H1 (cell line): ENCODE measurements around the gene SCNN1A. TPM values are rescaled to one million over a fixed set of nuclear protein-coding genes. Genes with fewer than 3 reads are reported as not detected.

Source experiments
- CTCF ChIA-PET: fragments of 300-600 bp; sonication (Branson Sonifier 250); formaldehyde crosslinking; loops from one replicate; lab custom pipeline; 2021; ENCODE audit not compliant: partially characterized antibody; lab: Charles Lee
- POLR2A ChIA-PET: fragments of 300-600 bp; sonication (Branson Sonifier 250); formaldehyde crosslinking; loops from one replicate; lab custom pipeline; 2021; ENCODE audit warnings: inconsistent platforms; ENCODE audit not compliant: partially characterized antibody; lab: Charles Lee
- DNase-seq, 2 experiments: peaks; one replicate each; pipeline versions ENCODE4 v3.0.0 to v3.0.0-alpha.2; 2010 to 2022; ENCODE audit warnings: low spot score in 2 of 2, low read depth in 1 of 2, mixed read lengths in 1 of 2
- FAIRE-seq: peaks from 2 replicates; lab custom pipeline; 2011; peaks lifted over from hg19 to GRCh38; lab: Jason Lieb, UNC
- H2AFZ ChIP-seq: 2 replicates; pipeline ENCODE4 v1.8.1; 2012; ENCODE audit warnings: low read length, inconsistent platforms
- H2AK5ac ChIP-seq: 2 replicates; pipeline ENCODE4 v1.6.1; 2013; ENCODE audit warnings: low read depth, low read length
- H2BK120ac ChIP-seq: replicated peaks from 2 replicates; pipeline ENCODE3; 2013; ENCODE audit warnings: low read depth, low read length, inconsistent platforms
- H2BK12ac ChIP-seq: 2 replicates; pipeline ENCODE4 v1.6.1; 2013; ENCODE audit warnings: low read depth, low read length
- H2BK15ac ChIP-seq: 2 replicates; pipeline ENCODE4 v1.6.1; 2013; ENCODE audit warnings: low read length
- H2BK20ac ChIP-seq: 2 replicates; pipeline ENCODE4 v1.6.1; 2013; ENCODE audit warnings: low read length
- H2BK5ac ChIP-seq: 2 replicates; pipeline ENCODE4 v1.6.1; 2013; ENCODE audit warnings: low read depth, low read length
- H3K14ac ChIP-seq: 2 replicates; pipeline ENCODE4 v1.6.1; 2013; ENCODE audit warnings: inconsistent platforms; ENCODE audit not compliant: insufficient read length
- H3K18ac ChIP-seq: 2 replicates; pipeline ENCODE4 v1.6.1; 2013; ENCODE audit warnings: low read length; ENCODE audit errors: extremely low read depth
- H3K23ac ChIP-seq: 2 replicates; pipeline ENCODE4 v1.6.1; 2013; ENCODE audit warnings: inconsistent platforms; ENCODE audit not compliant: insufficient read length
- H3K23me2 ChIP-seq: 2 replicates; pipeline ENCODE4 v1.6.1; 2013; ENCODE audit warnings: low read depth, low read length
- H3K27ac ChIP-seq: 2 replicates; pipeline ENCODE4 v1.6.1; 2011; ENCODE audit warnings: low read depth, low read length, inconsistent platforms
- H3K27me3 ChIP-seq, 4 experiments: replicated peaks in 1 of 4; 1 replicate in 1 of 4; 2 replicates in 3 of 4; pipeline versions ENCODE4 v1.6.1 to v1.8.1; 2011 to 2013; ENCODE audit warnings: low read length in 3 of 4, mild to moderate bottlenecking in 3 of 4, inconsistent platforms in 2 of 4, mixed read lengths in 2 of 4, moderate library complexity in 1 of 4; ENCODE audit not compliant: control insufficient read depth in 3 of 4, insufficient read depth in 3 of 4; ENCODE audit errors: extremely low read depth in 1 of 4
- H3K36me3 ChIP-seq, 4 experiments: 2 replicates each; pipeline versions ENCODE4 v1.6.1 to v1.8.1; 2011 to 2013; ENCODE audit warnings: mild to moderate bottlenecking in 4 of 4, low read length in 3 of 4, moderate library complexity in 2 of 4, control low read depth in 1 of 4, inconsistent platforms in 1 of 4; ENCODE audit not compliant: insufficient read depth in 4 of 4, control insufficient read depth in 2 of 4
- H3K4ac ChIP-seq: replicated peaks from 2 replicates; pipeline ENCODE3; 2013; ENCODE audit warnings: low read length, low read depth, mixed read lengths, inconsistent platforms; ENCODE audit not compliant: insufficient read length
- H3K4me1 ChIP-seq, 4 experiments: replicated peaks in 1 of 4; 1 replicate in 1 of 4; 2 replicates in 3 of 4; pipeline versions ENCODE4 v1.6.1 to v1.8.1; 2011 to 2013; ENCODE audit warnings: low read length in 3 of 4, inconsistent platforms in 2 of 4, mixed read lengths in 1 of 4; ENCODE audit not compliant: insufficient read depth in 4 of 4, control insufficient read depth in 3 of 4
- H3K4me2 ChIP-seq, 2 experiments: 2 replicates each; pipeline versions ENCODE4 v1.6.1 to v1.8.1; 2011 to 2013; ENCODE audit warnings: low read depth in 2 of 2, low read length in 2 of 2, control low read depth in 1 of 2, inconsistent platforms in 1 of 2, mild to moderate bottlenecking in 1 of 2; ENCODE audit not compliant: insufficient read depth in 1 of 2
- H3K4me3 ChIP-seq, 4 experiments: fragments of 200-600, 300-600 bp in 1 of 4; sonication (generic), shearing (Covaris generic), sonication (Bioruptor Twin) in 1 of 4; 2 replicates each; pipeline versions ENCODE4 v1.5.1 to v1.8.1; 2011 to 2016; ENCODE audit warnings: low read length in 4 of 4, low read depth in 3 of 4, control low read depth in 2 of 4, inconsistent platforms in 2 of 4, mild to moderate bottlenecking in 2 of 4, mixed read lengths in 1 of 4, moderate library complexity in 1 of 4; ENCODE audit not compliant: insufficient read depth in 2 of 4; ENCODE audit errors: extremely low read depth in 1 of 4
- H3K56ac ChIP-seq: replicated peaks from 2 replicates; pipeline ENCODE3; 2013; ENCODE audit warnings: low read depth, mild to moderate bottlenecking, mixed read lengths, low read length, inconsistent platforms; ENCODE audit not compliant: insufficient read length
- H3K79me1 ChIP-seq: 2 replicates; pipeline ENCODE4 v1.6.1; 2013; ENCODE audit warnings: low read depth, low read length, control low read depth
- H3K79me2 ChIP-seq, 2 experiments: 2 replicates each; pipeline versions ENCODE4 v1.6.1 to v1.8.1; 2012 to 2013; ENCODE audit warnings: low read length in 2 of 2, mild to moderate bottlenecking in 2 of 2, inconsistent platforms in 1 of 2; ENCODE audit not compliant: insufficient read depth in 2 of 2, control insufficient read depth in 1 of 2
- H3K9ac ChIP-seq, 4 experiments: replicated peaks in 1 of 4; 1 replicate in 1 of 4; 2 replicates in 3 of 4; pipeline versions ENCODE4 v1.6.1 to v1.8.1; 2011 to 2013; ENCODE audit warnings: low read depth in 3 of 4, low read length in 3 of 4, control low read depth in 2 of 4, mild to moderate bottlenecking in 2 of 4, moderate library complexity in 2 of 4, inconsistent platforms in 1 of 4; ENCODE audit errors: extremely low read depth in 1 of 4
- H3K9me3 ChIP-seq, 2 experiments: 2 replicates each; pipeline versions ENCODE4 v1.6.1 to v1.8.1; 2012 to 2013; ENCODE audit warnings: mild to moderate bottlenecking in 2 of 2, moderate library complexity in 2 of 2, control low read depth in 1 of 2, inconsistent platforms in 1 of 2, low read depth in 1 of 2, low read length in 1 of 2, mixed read lengths in 1 of 2; ENCODE audit not compliant: insufficient read depth in 2 of 2
- H4K20me1 ChIP-seq, 2 experiments: replicated peaks in 1 of 2; 2 replicates each; pipeline versions ENCODE3 to v1.8.1; 2011 to 2013; ENCODE audit warnings: inconsistent platforms in 2 of 2, low read length in 2 of 2, mild to moderate bottlenecking in 1 of 2; ENCODE audit not compliant: insufficient read depth in 2 of 2, control insufficient read depth in 1 of 2
- H4K5ac ChIP-seq: 2 replicates; pipeline ENCODE4 v1.6.1; 2013; ENCODE audit warnings: low read length, low read depth, mixed read lengths, inconsistent platforms; ENCODE audit not compliant: insufficient read length
- H4K8ac ChIP-seq: 2 replicates; pipeline ENCODE4 v1.8.0; 2013; ENCODE audit warnings: mild to moderate bottlenecking, moderate library complexity, low read length, inconsistent platforms; ENCODE audit not compliant: insufficient read depth; ENCODE audit errors: extremely low read depth
- H4K91ac ChIP-seq: replicated peaks from 2 replicates; pipeline ENCODE3; 2013; ENCODE audit warnings: low read length, mixed read lengths, inconsistent platforms; ENCODE audit not compliant: insufficient read length
- BRCA1 ChIP-seq: IDR thresholded peaks from 2 replicates; pipeline ENCODE4 v1.6.1; 2012; ENCODE audit warnings: low read depth, low read length, improper control_type of control experiment
- CEBPB ChIP-seq: IDR thresholded peaks from 2 replicates; pipeline ENCODE4 v1.6.1; 2012; ENCODE audit warnings: low read depth, low read length
- CREB1 ChIP-seq: IDR thresholded peaks from 2 replicates; pipeline ENCODE4 v1.6.1; 2012; ENCODE audit warnings: inconsistent platforms
- EZH2 ChIP-seq: fragments of 200-600 bp; sonication (generic); IDR thresholded peaks from 2 replicates; pipeline ENCODE4 v1.7.1; 2012; ENCODE audit warnings: low read depth, mild to moderate bottlenecking, moderate library complexity, low read length, inconsistent platforms; ENCODE audit not compliant: severe bottlenecking
- KDM4A ChIP-seq: IDR thresholded peaks from one replicate; pipeline ENCODE4 v1.7.1; 2012; ENCODE audit warnings: low read depth, mild to moderate bottlenecking, moderate library complexity, low read length, inconsistent platforms; ENCODE audit not compliant: severe bottlenecking
- NANOG ChIP-seq: IDR thresholded peaks from 2 replicates; pipeline ENCODE4 v1.6.1; 2011; ENCODE audit warnings: low read length, low read depth, mild to moderate bottlenecking, inconsistent platforms; ENCODE audit not compliant: insufficient read depth, poor library complexity, severe bottlenecking
- POLR2AphosphoS5 ChIP-seq: IDR thresholded peaks from 2 replicates; pipeline ENCODE4 v1.6.1; 2011; ENCODE audit warnings: low read depth, low read length
- RAD21 ChIP-seq, 2 experiments: IDR thresholded peaks in 1 of 2; conservative IDR thresholded peaks in 1 of 2; 2 replicates each; pipeline ENCODE4 v1.6.1; 2011; ENCODE audit warnings: low read depth in 2 of 2, low read length in 2 of 2, improper control_type of control experiment in 1 of 2, inconsistent platforms in 1 of 2, mild to moderate bottlenecking in 1 of 2, moderate library complexity in 1 of 2
- RNF2 ChIP-seq: fragments of 200-900, 300-1000 bp; sonication (generic); IDR thresholded peaks from 2 replicates; pipeline ENCODE4 v1.7.1; 2016; ENCODE audit warnings: borderline replicate concordance, low read depth, mild to moderate bottlenecking, antibody characterized with exemption, low read length; ENCODE audit not compliant: poor library complexity, severe bottlenecking; ENCODE audit errors: missing control alignments
- SIRT6 ChIP-seq: IDR thresholded peaks from one replicate; pipeline ENCODE4 v1.7.1; 2012; ENCODE audit warnings: low read length, inconsistent platforms
- SIX5 ChIP-seq: IDR thresholded peaks from 2 replicates; pipeline ENCODE4 v1.6.1; 2011; ENCODE audit warnings: mild to moderate bottlenecking, low read depth, low read length
- SUZ12 ChIP-seq: fragments of 200-600 bp; sonication (generic); IDR thresholded peaks from 2 replicates; pipeline ENCODE4 v1.6.1; 2012; ENCODE audit warnings: mild to moderate bottlenecking, inconsistent platforms, low read length, moderate library complexity, mixed read lengths
- WGBS, 2 experiments: shearing (Covaris generic) in 1 of 2; methylation state at CpG; one replicate each; pipeline versions ENCODE4 v1.1.6 to v1.1.7; 2013 to 2015; ENCODE audit warnings: low lambda C conversion rate in 2 of 2, mixed read lengths in 2 of 2, inconsistent platforms in 1 of 2, low coverage in 1 of 2, missing lambda C conversion rate in 1 of 2; ENCODE audit not compliant: insufficient replicate concordance in 2 of 2, insufficient coverage in 1 of 2, insufficient read length in 1 of 2; ENCODE audit errors: extremely low coverage in 1 of 2, missing lambda C conversion rate in 1 of 2; 5-methylcytosine and 5-hydroxymethylcytosine counted together
- polyA plus RNA-seq, 7 experiments: library from polyadenylated mRNA; depleted of rRNA in 3 of 7; stranded (reverse) in 5 of 7; unstranded in 2 of 7; fragments of >200 nt in 5 of 7; fragments of 200-250 nt in 2 of 7; gene quantifications; 1 replicate in 5 of 7; 2 replicates in 1 of 7; 4 replicates in 1 of 7; pipeline versions ENCODE4 v1.2.1 to v1.2.3, GENCODE V29; 2011 to 2013; ENCODE audit warnings: missing spikeins in 2 of 7, mixed read lengths in 2 of 7
- total RNA-seq: library from RNA; stranded (reverse); fragmentation: NEBNext Ultra II Directional; extraction: Animal tissue kit (Norgen Biotek cat#: 25700); gene quantifications from 2 replicates; pipeline ENCODE4 v1.2.1, GENCODE V29; 2021

SCNN1A gene
- total and polyA plus RNA-seq, 2 of the 8 experiments (the other 6 are each of a cell fraction or from before 2014, with no cell fraction given), result 85.5 to 156 TPM

DNA sequence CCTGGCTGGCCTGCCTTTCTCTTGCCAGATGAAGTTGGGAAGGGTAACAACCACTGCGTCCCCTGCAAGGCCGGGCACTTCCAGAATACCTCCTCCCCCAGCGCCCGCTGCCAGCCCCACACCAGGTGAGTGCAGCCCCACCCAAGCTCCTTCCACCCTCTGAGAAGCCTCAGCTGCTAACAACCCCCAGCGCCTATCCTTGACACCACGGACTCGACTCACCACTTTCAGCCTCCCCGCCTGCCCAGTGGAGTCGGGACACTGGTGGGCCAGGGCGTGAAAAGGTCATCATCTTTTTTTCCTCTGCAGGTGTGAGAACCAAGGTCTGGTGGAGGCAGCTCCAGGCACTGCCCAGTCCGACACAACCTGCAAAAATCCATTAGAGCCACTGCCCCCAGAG, 10.7 kb upstream of the SCNN1A start:
- H3K14ac ChIP-seq, result no peak overlapping the region
- whole genome bisulfite sequencing, 2 experiments, result 91% methylated on average over 7 of the region's 11 CpGs; no CpG with 5 or more reads in 1 of the 2 experiments
- no peak overlapping the region for H2AK5ac ChIP-seq
- no peak overlapping the region for H4K8ac ChIP-seq
- FAIRE-seq (no peak), DNase-seq (no peak)
- no peak overlapping the region for H4K91ac ChIP-seq
- no peak overlapping the region for H2BK12ac ChIP-seq
- no peak overlapping the region for H3K4me3 ChIP-seq
- H3K79me2 ChIP-seq, result no peaks in the 10 kb centered on the region
- no peak overlapping the region for H2BK20ac ChIP-seq
- H3K56ac ChIP-seq, result no peak overlapping the region
- CTCF ChIA-PET, result interaction anchor here (1.0 to 3.0 kb wide), 4 partner anchors 15 to 79 kb away, joined by 3 to 13 read pairs (median 8); partner anchors contain the start of gene CD27
- no peak overlapping the region for H2BK15ac ChIP-seq
- no peaks in the 10 kb centered on the region for H3K36me3 ChIP-seq
- POLR2A ChIA-PET, result interaction anchor here (1.5 to 6.8 kb wide), 3 partner anchors 12 to 83 kb away, joined by 4 to 57 read pairs (median 8); partner anchors contain the start of genes SCNN1A and VAMP1
- H4K20me1 ChIP-seq, result no peaks in the 10 kb centered on the region
- H3K9ac ChIP-seq, result no peak overlapping the region
- no peak overlapping the region for H2AFZ ChIP-seq
- no peak overlapping the region for H2BK5ac ChIP-seq
- H3K4ac ChIP-seq, result no peak overlapping the region
- H3K4me2 ChIP-seq, result no peak overlapping the region
- no peak overlapping the region for H4K5ac ChIP-seq
- no peak overlapping the region for H2BK120ac ChIP-seq
- H3K4me1 ChIP-seq, result peaks cover 0 to 25% (median 20%) of the 10 kb centered on the region in 4 experiments; a peak in 6 of 7 replicates
- H3K23ac ChIP-seq, result no peak overlapping the region
- H3K27ac ChIP-seq, result no peak overlapping the region
- H3K18ac ChIP-seq, result no peak overlapping the region
- H3K9me3 ChIP-seq, result no peaks in the 10 kb centered on the region
- H3K27me3 ChIP-seq, result peaks cover 0 to 26% (median 20%) of the 10 kb centered on the region in 4 experiments; a peak in 6 of 7 replicates
- no peaks in the 10 kb centered on the region for H3K79me1 ChIP-seq
- peaks cover 1% of the 10 kb centered on the region; the same call in 1 of the 2 replicates for H3K23me2 ChIP-seq
- TF ChIP-seq BRCA1, result no peak
- TF ChIP-seq SIRT6, result no peak
- no peak for TF ChIP-seq POLR2AphosphoS5
- no peak for TF ChIP-seq CREB1
- TF ChIP-seq EZH2, result no peak
- no peak for TF ChIP-seq RNF2
- TF ChIP-seq RAD21 (IDR thresholded peaks at IDR 0.05 in 1 of 2, conservative IDR thresholded peaks at IDR 0.05 in 1 of 2; ENCODE audit: low read depth in 2 of 2, low read length in 2 of 2), result no peak
- no peak for TF ChIP-seq SUZ12
- no peak for TF ChIP-seq CEBPB
- TF ChIP-seq SIX5, result no peak
- TF ChIP-seq NANOG, result no peak
- no peak for TF ChIP-seq KDM4A
